ENCODE measurements around the gene TRIM15.

The TRIM15 gene

DNA sequence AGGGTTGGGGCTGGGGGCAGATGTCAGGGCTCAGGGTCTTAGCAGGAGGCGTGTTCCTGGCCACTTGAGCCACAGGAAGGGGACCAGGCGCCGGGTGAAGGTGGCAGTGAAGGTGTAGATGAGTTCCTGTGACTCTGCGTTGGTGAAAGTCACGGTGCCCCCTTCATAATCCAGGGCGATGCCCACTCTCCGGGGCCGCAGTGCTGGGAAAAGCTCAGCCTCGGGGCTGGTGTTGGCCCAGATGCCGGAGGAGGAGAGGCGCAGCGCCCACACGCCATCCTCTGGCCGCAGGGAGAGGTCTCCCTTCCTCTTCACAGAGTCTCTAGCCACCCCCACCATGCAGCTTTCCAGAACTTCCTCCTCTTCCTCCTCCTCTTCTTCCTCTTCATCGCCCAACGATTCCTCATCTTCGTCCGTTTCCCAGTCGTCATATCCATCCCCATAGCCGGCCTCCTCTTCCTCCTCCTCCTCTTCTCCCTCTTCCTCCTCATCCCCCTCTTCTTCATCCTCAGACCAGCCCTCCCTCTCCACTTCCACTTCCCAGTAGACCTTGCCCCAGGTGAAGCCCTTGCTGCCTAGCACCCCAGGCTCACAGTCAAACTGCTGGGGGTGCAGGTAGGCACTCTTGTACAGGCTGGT lies 22.6 kb downstream of the TRIM15 start:
- DNase-seq (ENCODE audit: low read depth) = no peak
- TF ChIP-seq, protein P1, sequence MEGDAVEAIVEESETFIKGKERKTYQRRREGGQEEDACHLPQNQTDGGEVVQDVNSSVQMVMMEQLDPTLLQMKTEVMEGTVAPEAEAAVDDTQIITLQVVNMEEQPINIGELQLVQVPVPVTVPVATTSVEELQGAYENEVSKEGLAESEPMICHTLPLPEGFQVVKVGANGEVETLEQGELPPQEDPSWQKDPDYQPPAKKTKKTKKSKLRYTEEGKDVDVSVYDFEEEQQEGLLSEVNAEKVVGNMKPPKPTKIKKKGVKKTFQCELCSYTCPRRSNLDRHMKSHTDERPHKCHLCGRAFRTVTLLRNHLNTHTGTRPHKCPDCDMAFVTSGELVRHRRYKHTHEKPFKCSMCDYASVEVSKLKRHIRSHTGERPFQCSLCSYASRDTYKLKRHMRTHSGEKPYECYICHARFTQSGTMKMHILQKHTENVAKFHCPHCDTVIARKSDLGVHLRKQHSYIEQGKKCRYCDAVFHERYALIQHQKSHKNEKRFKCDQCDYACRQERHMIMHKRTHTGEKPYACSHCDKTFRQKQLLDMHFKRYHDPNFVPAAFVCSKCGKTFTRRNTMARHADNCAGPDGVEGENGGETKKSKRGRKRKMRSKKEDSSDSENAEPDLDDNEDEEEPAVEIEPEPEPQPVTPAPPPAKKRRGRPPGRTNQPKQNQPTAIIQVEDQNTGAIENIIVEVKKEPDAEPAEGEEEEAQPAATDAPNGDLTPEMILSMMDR (IDR thresholded peaks at IDR 0.05; ENCODE audit: low read depth, low read length) = no peak
- TF ChIP-seq POLR2A (IDR thresholded peaks at IDR 0.05; ENCODE audit: extremely low read depth, insufficient read length) (no peak), MYC (IDR thresholded peaks at IDR 0.05; ENCODE audit: low read depth, low read length) (no peak)
- TF ChIP-seq, protein P2, sequence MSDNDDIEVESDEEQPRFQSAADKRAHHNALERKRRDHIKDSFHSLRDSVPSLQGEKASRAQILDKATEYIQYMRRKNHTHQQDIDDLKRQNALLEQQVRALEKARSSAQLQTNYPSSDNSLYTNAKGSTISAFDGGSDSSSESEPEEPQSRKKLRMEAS (IDR thresholded peaks at IDR 0.05; ENCODE audit: low read depth, low read length) = no peak
- H3K4me3 ChIP-seq (ENCODE audit: low read depth, low read length) = no peak overlapping the region

DNA sequence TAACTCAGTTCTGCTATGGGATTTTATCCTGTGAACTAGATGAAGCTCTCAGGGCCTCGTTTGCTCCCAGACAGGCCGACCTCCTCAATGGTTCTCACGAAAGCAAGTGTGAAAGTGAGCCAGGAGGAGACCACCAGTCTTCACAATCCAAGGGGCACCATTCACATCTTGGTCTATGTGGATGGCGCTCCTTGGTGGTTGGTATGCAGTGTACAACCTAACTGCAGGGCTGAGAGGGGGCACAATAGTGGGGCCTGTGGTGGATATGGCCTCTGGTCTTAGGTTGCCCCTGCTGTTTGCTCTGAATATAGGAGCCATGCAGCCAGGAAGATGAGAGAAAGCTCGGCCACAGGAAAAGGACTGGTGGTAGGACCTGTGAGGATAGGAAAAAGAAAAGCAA lies 25.2 kb downstream of the TRIM15 start:
- no peak for DNase-seq (ENCODE audit: low read depth)
- H3K4me3 ChIP-seq (ENCODE audit: low read depth, low read length) = no peak overlapping the region
- TF ChIP-seq MYC (IDR thresholded peaks at IDR 0.05; ENCODE audit: low read depth, low read length) (no peak), POLR2A (IDR thresholded peaks at IDR 0.05; ENCODE audit: extremely low read depth, insufficient read length) (no peak)
- TF ChIP-seq, protein P2 (IDR thresholded peaks at IDR 0.05; ENCODE audit: low read depth, low read length) = no peak
- TF ChIP-seq, protein P1 (IDR thresholded peaks at IDR 0.05; ENCODE audit: low read depth, low read length) = no peak

DNA sequence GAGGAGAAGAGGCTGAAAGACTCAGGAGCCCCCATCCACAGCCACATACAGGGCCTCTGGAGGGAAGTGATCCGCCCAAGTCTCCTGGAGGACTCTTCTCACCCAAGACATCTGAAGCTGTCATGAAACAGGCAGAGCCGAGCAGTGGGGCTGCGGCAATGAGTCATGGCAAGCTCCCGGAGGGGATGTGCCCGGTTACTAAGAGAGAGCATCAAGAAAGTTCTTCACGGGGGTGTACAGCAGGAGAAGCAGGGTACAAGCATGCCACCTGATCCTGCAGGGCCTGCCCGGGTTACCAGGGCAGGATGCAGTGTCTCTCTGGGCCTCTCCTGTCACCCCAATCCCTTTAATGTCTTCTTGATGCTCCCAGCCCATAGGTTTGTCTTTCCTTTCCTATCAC lies 28.7 kb downstream of the TRIM15 start:
- TF ChIP-seq, protein P1 (IDR thresholded peaks at IDR 0.05; ENCODE audit: low read depth, low read length) = no peak
- TF ChIP-seq, protein P2 (IDR thresholded peaks at IDR 0.05; ENCODE audit: low read depth, low read length) = no peak
- TF ChIP-seq POLR2A (IDR thresholded peaks at IDR 0.05; ENCODE audit: extremely low read depth, insufficient read length) (no peak), MYC (IDR thresholded peaks at IDR 0.05; ENCODE audit: low read depth, low read length) (no peak)
- H3K4me3 ChIP-seq (ENCODE audit: low read depth, low read length) = no peak overlapping the region
- no peak for DNase-seq (ENCODE audit: low read depth)

DNA sequence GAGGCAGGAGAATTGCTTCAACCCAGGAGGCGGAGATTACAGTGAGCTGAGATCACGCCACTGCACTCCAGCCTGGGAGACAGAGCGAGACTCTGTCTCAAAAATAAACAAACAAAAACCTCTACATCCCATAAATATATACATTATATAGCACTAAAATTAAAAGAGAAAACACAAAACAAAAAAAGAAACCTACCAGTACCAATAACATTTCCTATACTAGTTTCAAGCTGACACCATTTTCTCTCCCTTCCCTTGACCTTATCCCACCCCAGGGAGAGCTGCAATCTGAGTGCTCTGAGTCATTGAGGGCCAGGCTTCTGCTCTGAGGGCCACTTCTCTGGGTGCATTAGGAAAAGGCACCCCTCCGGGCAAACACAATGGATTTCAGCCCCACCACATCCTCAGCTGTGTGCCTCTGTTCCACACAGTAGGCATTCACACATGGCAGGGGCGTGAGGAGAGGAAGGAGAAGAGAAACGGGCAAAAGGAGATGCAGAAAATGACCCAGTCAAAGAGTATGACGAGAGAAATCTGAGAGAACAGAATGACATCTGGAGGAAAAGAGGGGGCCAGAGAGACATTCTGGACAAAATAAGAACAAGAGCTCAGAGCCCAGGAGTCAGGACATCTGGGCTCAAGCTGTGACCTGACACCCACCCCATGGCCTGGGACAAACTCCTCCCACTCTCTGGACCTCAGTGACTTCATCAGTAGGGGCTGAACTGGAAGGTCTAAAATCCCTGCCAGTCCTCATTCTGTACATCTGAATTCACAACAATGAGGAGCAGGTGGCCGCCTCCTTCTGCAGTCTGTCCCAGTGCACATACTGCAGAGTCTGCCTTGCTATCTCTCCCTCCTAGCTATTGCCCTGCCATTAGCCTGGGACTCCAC lies 31.7 kb downstream of the TRIM15 start:
- no peak overlapping the region for H3K4me3 ChIP-seq (ENCODE audit: low read depth, low read length)
- no peak for DNase-seq (ENCODE audit: low read depth)
- TF ChIP-seq, protein P2 (IDR thresholded peaks at IDR 0.05; ENCODE audit: low read depth, low read length) = no peak
- TF ChIP-seq MYC (IDR thresholded peaks at IDR 0.05; ENCODE audit: low read depth, low read length) (no peak), POLR2A (IDR thresholded peaks at IDR 0.05; ENCODE audit: extremely low read depth, insufficient read length) (no peak)
- TF ChIP-seq, protein P1 (IDR thresholded peaks at IDR 0.05; ENCODE audit: low read depth, low read length) = no peak

DNA sequence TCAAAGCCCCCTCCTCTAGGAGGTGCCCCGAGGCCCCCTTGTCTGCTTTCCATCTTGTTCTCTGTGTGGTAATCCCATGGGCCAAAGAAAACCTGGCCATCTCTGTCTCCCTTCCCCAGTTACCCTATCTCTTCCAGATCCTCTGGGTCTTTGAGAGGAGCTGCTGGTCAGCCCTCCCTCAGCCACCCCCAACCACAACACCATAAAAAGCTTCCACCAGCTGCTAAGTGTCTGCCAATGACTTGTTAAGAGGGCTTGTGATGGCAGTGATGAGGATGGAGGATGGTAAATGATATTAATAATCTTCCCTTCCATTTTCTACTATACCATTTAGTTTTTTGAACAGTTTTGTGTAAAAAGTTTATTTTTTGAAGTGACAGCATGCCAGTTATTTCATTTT lies 32.6 kb downstream of the TRIM15 start:
- TF ChIP-seq MYC (IDR thresholded peaks at IDR 0.05; ENCODE audit: low read depth, low read length) (no peak), POLR2A (IDR thresholded peaks at IDR 0.05; ENCODE audit: extremely low read depth, insufficient read length) (no peak)
- TF ChIP-seq, protein P2 (IDR thresholded peaks at IDR 0.05; ENCODE audit: low read depth, low read length) = no peak
- TF ChIP-seq, protein P1 (IDR thresholded peaks at IDR 0.05; ENCODE audit: low read depth, low read length) = no peak
- no peak overlapping the region for H3K4me3 ChIP-seq (ENCODE audit: low read depth, low read length)
- DNase-seq (ENCODE audit: low read depth) = no peak

Data from NB4 (cell line).